Measurements from ENCODE around the gene TMEM19.

TMEM19 gene

GRCh38 chr12:71685914-71686657, at the start of gene TMEM19:
TSS of gene TMEM19 (plus strand) at chr12:71686082. CDS start at chr12:71686681, 599 bp downstream.
- Histone ChIP-seq H3K27me3 (ENCODE audit: insufficient read depth, low read length) (no peaks in the 10 kb centered on the region), H3K27ac (ENCODE audit: low read depth, low read length) (peak within 1 kb of the TSS; percentile 59), H2AFZ (ENCODE audit: low read length, unreplicated experiment) (peak within 1 kb of the TSS; percentile 90), H3K79me2 (ENCODE audit: control insufficient read depth, insufficient read depth, low read length, unreplicated experiment) (peaks cover 9% of the 10 kb centered on the region), H3K4me3 (ENCODE audit: low read depth, low read length) (peak within 1 kb of the TSS; percentile 78), H3K36me3 (ENCODE audit: insufficient read depth, low read length) (no peaks in the 10 kb centered on the region), H3K4me1 (ENCODE audit: control insufficient read depth, insufficient read depth, low read length, unreplicated experiment) (peaks cover 10% of the 10 kb centered on the region)

GRCh38 chr12:71636704-71637115, 49.2 kb upstream of the TMEM19 start:
- H3K27ac ChIP-seq (ENCODE audit: low read depth, low read length), result no peak overlapping the region
- H3K4me3 ChIP-seq (ENCODE audit: low read depth, low read length), result no peak overlapping the region
- H3K36me3 ChIP-seq (ENCODE audit: insufficient read depth, low read length), result peaks cover 47% of the 10 kb centered on the region
- H2AFZ ChIP-seq (ENCODE audit: low read length, unreplicated experiment), result no peak overlapping the region
- H3K79me2 ChIP-seq (ENCODE audit: control insufficient read depth, insufficient read depth, low read length, unreplicated experiment), result peaks cover 14% of the 10 kb centered on the region
- no peaks in the 10 kb centered on the region for H3K27me3 ChIP-seq (ENCODE audit: insufficient read depth, low read length)
- no peaks in the 10 kb centered on the region for H3K4me1 ChIP-seq (ENCODE audit: control insufficient read depth, insufficient read depth, low read length, unreplicated experiment)

- Histone ChIP-seq H3K36me3 (ENCODE audit: insufficient read depth, low read length) (peaks cover 37% of the 10 kb centered on the region), H3K27ac (ENCODE audit: low read depth, low read length) (no peak overlapping the region), H3K4me3 (ENCODE audit: low read depth, low read length) (no peak overlapping the region), H3K79me2 (ENCODE audit: control insufficient read depth, insufficient read depth, low read length, unreplicated experiment) (peaks cover 14% of the 10 kb centered on the region), H3K4me1 (ENCODE audit: control insufficient read depth, insufficient read depth, low read length, unreplicated experiment) (no peaks in the 10 kb centered on the region), H3K27me3 (ENCODE audit: insufficient read depth, low read length) (no peaks in the 10 kb centered on the region), H2AFZ (ENCODE audit: low read length, unreplicated experiment) (no peak overlapping the region)
Observed at GRCh38 chr12:71638499-71638898, 47.4 kb upstream of the TMEM19 start.

GRCh38 chr12:71639341-71639760, 46.5 kb upstream of the TMEM19 start:
- H3K36me3 ChIP-seq (ENCODE audit: insufficient read depth, low read length), result peaks cover 37% of the 10 kb centered on the region
- no peaks in the 10 kb centered on the region for H3K4me1 ChIP-seq (ENCODE audit: control insufficient read depth, insufficient read depth, low read length, unreplicated experiment)
- no peak overlapping the region for H3K27ac ChIP-seq (ENCODE audit: low read depth, low read length)
- peaks cover 19% of the 10 kb centered on the region for H3K79me2 ChIP-seq (ENCODE audit: control insufficient read depth, insufficient read depth, low read length, unreplicated experiment)
- no peaks in the 10 kb centered on the region for H3K27me3 ChIP-seq (ENCODE audit: insufficient read depth, low read length)
- no peak overlapping the region for H3K4me3 ChIP-seq (ENCODE audit: low read depth, low read length)
- no peak overlapping the region for H2AFZ ChIP-seq (ENCODE audit: low read length, unreplicated experiment)

- H3K36me3 ChIP-seq (ENCODE audit: insufficient read depth, low read length), result peaks cover 37% of the 10 kb centered on the region
- H3K79me2 ChIP-seq (ENCODE audit: control insufficient read depth, insufficient read depth, low read length, unreplicated experiment), result peaks cover 19% of the 10 kb centered on the region
- no peak overlapping the region for H3K27ac ChIP-seq (ENCODE audit: low read depth, low read length)
- H3K27me3 ChIP-seq (ENCODE audit: insufficient read depth, low read length), result no peaks in the 10 kb centered on the region
- no peak overlapping the region for H2AFZ ChIP-seq (ENCODE audit: low read length, unreplicated experiment)
- no peaks in the 10 kb centered on the region for H3K4me1 ChIP-seq (ENCODE audit: control insufficient read depth, insufficient read depth, low read length, unreplicated experiment)
- H3K4me3 ChIP-seq (ENCODE audit: low read depth, low read length), result no peak overlapping the region
Observed at GRCh38 chr12:71640316-71640715, 45.6 kb upstream of the TMEM19 start.

- Histone ChIP-seq H3K36me3 (ENCODE audit: insufficient read depth, low read length) (peaks cover 33% of the 10 kb centered on the region), H3K27ac (ENCODE audit: low read depth, low read length) (peak overlapping the region; percentile 14)
Observed at GRCh38 chr12:71641390-71641789, 44.5 kb upstream of the TMEM19 start.

GRCh38 chr12:71642264-71642663, 43.6 kb upstream of the TMEM19 start:
- H3K36me3 ChIP-seq (ENCODE audit: insufficient read depth, low read length), result peaks cover 39% of the 10 kb centered on the region
- no peak overlapping the region for H3K4me3 ChIP-seq (ENCODE audit: low read depth, low read length)
- peak overlapping the region; percentile 14; the same call in 1 of the 2 replicates for H3K27ac ChIP-seq (ENCODE audit: low read depth, low read length)
- no peak overlapping the region for H2AFZ ChIP-seq (ENCODE audit: low read length, unreplicated experiment)
- H3K27me3 ChIP-seq (ENCODE audit: insufficient read depth, low read length), result no peaks in the 10 kb centered on the region
- H3K4me1 ChIP-seq (ENCODE audit: control insufficient read depth, insufficient read depth, low read length, unreplicated experiment), result no peaks in the 10 kb centered on the region
- peaks cover 27% of the 10 kb centered on the region for H3K79me2 ChIP-seq (ENCODE audit: control insufficient read depth, insufficient read depth, low read length, unreplicated experiment)

More at GRCh38 chr12:71641390-71641789, 44.5 kb upstream of the TMEM19 start:
- Histone ChIP-seq H2AFZ (ENCODE audit: low read length, unreplicated experiment) (no peak overlapping the region), H3K27me3 (ENCODE audit: insufficient read depth, low read length) (no peaks in the 10 kb centered on the region), H3K79me2 (ENCODE audit: control insufficient read depth, insufficient read depth, low read length, unreplicated experiment) (peaks cover 21% of the 10 kb centered on the region), H3K4me1 (ENCODE audit: control insufficient read depth, insufficient read depth, low read length, unreplicated experiment) (no peaks in the 10 kb centered on the region), H3K4me3 (ENCODE audit: low read depth, low read length) (no peak overlapping the region)

GRCh38 chr12:71645268-71645667, 40.6 kb upstream of the TMEM19 start:
- Histone ChIP-seq H3K4me1 (ENCODE audit: control insufficient read depth, insufficient read depth, low read length, unreplicated experiment) (no peaks in the 10 kb centered on the region), H3K27me3 (ENCODE audit: insufficient read depth, low read length) (no peaks in the 10 kb centered on the region), H3K4me3 (ENCODE audit: low read depth, low read length) (no peak overlapping the region), H2AFZ (ENCODE audit: low read length, unreplicated experiment) (no peak overlapping the region), H3K27ac (ENCODE audit: low read depth, low read length) (no peak overlapping the region), H3K79me2 (ENCODE audit: control insufficient read depth, insufficient read depth, low read length, unreplicated experiment) (peaks cover 45% of the 10 kb centered on the region), H3K36me3 (ENCODE audit: insufficient read depth, low read length) (peaks cover 48% of the 10 kb centered on the region)

GRCh38 chr12:71646512-71646911, 39.4 kb upstream of the TMEM19 start:
- Histone ChIP-seq H3K4me3 (ENCODE audit: low read depth, low read length) (no peak overlapping the region), H3K4me1 (ENCODE audit: control insufficient read depth, insufficient read depth, low read length, unreplicated experiment) (no peaks in the 10 kb centered on the region), H3K27me3 (ENCODE audit: insufficient read depth, low read length) (no peaks in the 10 kb centered on the region), H2AFZ (ENCODE audit: low read length, unreplicated experiment) (no peak overlapping the region), H3K36me3 (ENCODE audit: insufficient read depth, low read length) (peaks cover 48% of the 10 kb centered on the region), H3K79me2 (ENCODE audit: control insufficient read depth, insufficient read depth, low read length, unreplicated experiment) (peaks cover 53% of the 10 kb centered on the region), H3K27ac (ENCODE audit: low read depth, low read length) (no peak overlapping the region)

- Histone ChIP-seq H3K36me3 (ENCODE audit: insufficient read depth, low read length) (peaks cover 58% of the 10 kb centered on the region), H3K4me1 (ENCODE audit: control insufficient read depth, insufficient read depth, low read length, unreplicated experiment) (no peaks in the 10 kb centered on the region), H3K4me3 (ENCODE audit: low read depth, low read length) (no peak overlapping the region), H3K79me2 (ENCODE audit: control insufficient read depth, insufficient read depth, low read length, unreplicated experiment) (peaks cover 72% of the 10 kb centered on the region), H3K27me3 (ENCODE audit: insufficient read depth, low read length) (no peaks in the 10 kb centered on the region), H3K27ac (ENCODE audit: low read depth, low read length) (no peak overlapping the region), H2AFZ (ENCODE audit: low read length, unreplicated experiment) (no peak overlapping the region)
Observed at GRCh38 chr12:71648537-71648936, 37.3 kb upstream of the TMEM19 start.

- Histone ChIP-seq H3K27ac (ENCODE audit: low read depth, low read length) (no peak overlapping the region), H2AFZ (ENCODE audit: low read length, unreplicated experiment) (no peak overlapping the region), H3K79me2 (ENCODE audit: control insufficient read depth, insufficient read depth, low read length, unreplicated experiment) (peaks cover 75% of the 10 kb centered on the region), H3K36me3 (ENCODE audit: insufficient read depth, low read length) (peaks cover 58% of the 10 kb centered on the region), H3K27me3 (ENCODE audit: insufficient read depth, low read length) (no peaks in the 10 kb centered on the region), H3K4me1 (ENCODE audit: control insufficient read depth, insufficient read depth, low read length, unreplicated experiment) (no peaks in the 10 kb centered on the region), H3K4me3 (ENCODE audit: low read depth, low read length) (no peak overlapping the region)
Observed at GRCh38 chr12:71649401-71649800, 36.5 kb upstream of the TMEM19 start.

All from ACC112 (cell line).